Left lung (tissue), 10 donors: ENCODE data around the gene PHRF1. TPM values are rescaled to one million over a fixed set of nuclear protein-coding genes. Genes with fewer than 3 reads are reported as not detected.
A peak's percentile ranks its signal among the peaks of the same experiment; 100 is the strongest.

Experiments
- ATAC-seq: fragments of 200-7000 bp; cut with Tn5 transposase; one replicate; pipeline ENCODE4 v1.9.1; 2020; ENCODE audit warnings: moderate library complexity
- DNase-seq, 4 donors: peaks; one replicate each; pipeline ENCODE4 v3.0.0-alpha.2; 2013 to 2020
- H3K27ac ChIP-seq, 2 donors: fragments of 200-600 bp; sonication (generic) in 1 of 2; one replicate each; pipeline versions ENCODE4 v1.5.0 to v1.8.0; 2020 to 2021
- H3K27me3 ChIP-seq, 2 donors: fragments of 200-600 bp; sonication (generic) in 1 of 2; one replicate each; pipeline versions ENCODE4 v1.5.0 to v1.8.0; 2020 to 2021
- H3K36me3 ChIP-seq, 2 donors: fragments of 200-600 bp; sonication (generic) in 1 of 2; one replicate each; pipeline versions ENCODE4 v1.5.0 to v1.8.0; 2020 to 2021
- H3K4me1 ChIP-seq, 2 donors: fragments of 200-600 bp; one replicate each; pipeline ENCODE4 v1.8.0; 2021
- H3K4me3 ChIP-seq, 2 donors: fragments of 200-600 bp; sonication (generic) in 1 of 2; one replicate each; pipeline versions ENCODE4 v1.5.0 to v1.8.0; 2020 to 2021; ENCODE audit warnings: mild to moderate bottlenecking in 1 of 2
- H3K9me3 ChIP-seq, 2 donors: fragments of 200-600 bp; sonication (generic) in 1 of 2; one replicate each; pipeline versions ENCODE4 v1.5.0 to v1.8.0; 2020 to 2021
- CTCF ChIP-seq, 2 donors: fragments of 200-600 bp; sonication (generic) in 1 of 2; IDR thresholded peaks; one replicate each; pipeline versions ENCODE4 v1.5.0 to v1.8.0; 2021; ENCODE audit warnings: antibody characterized with exemption in 2 of 2
- intact Hi-C, 2 donors: fragments of 100-400 bp; cut with DNase I; formaldehyde crosslinking; loops; one replicate each; pipeline versions ENCODE4 v1.11.2 to v1.14.2; 2022
- polyA plus RNA-seq, 6 donors: library from polyadenylated mRNA; unstranded; fragments of 120-200 nt; gene quantifications; one replicate each; pipeline ENCODE4 v1.2.1, GENCODE V29; 2013; ENCODE audit not compliant: insufficient read length in 6 of 6
- total RNA-seq, 2 donors: library from RNA; stranded (reverse); fragmentation: NEBNext Ultra II Directional; extraction: Animal tissue kit (Norgen Biotek cat#: 25700); gene quantifications; one replicate each; pipeline ENCODE4 v1.2.1, GENCODE V29; 2021
- donor health status: DM: no; HTN: yes; CAD: no.
- donor health status: DM: no; HTN: no; CAD: no.

The PHRF1 gene
- total and polyA plus RNA-seq, 8 donors, result 18.6 to 32.7 (median 23.8) TPM

- Histone ChIP-seq H3K36me3 (peaks cover 0 to 76% of the 10 kb centered on the region in 2 donors), H3K4me1 (peaks cover 3 to 45% of the 10 kb centered on the region in 2 donors), H3K27ac (no peak overlapping the region), H3K9me3 (no peaks in the 10 kb centered on the region), H3K4me3 (no peak overlapping the region), H3K27me3 (no peaks in the 10 kb centered on the region)
- intact Hi-C loops, result no loop called here
- no peak for TF ChIP-seq CTCF (IDR thresholded peaks at IDR 0.05)
- ATAC-seq (no peak), DNase-seq (no peak)
Measured at GRCh38 chr11:584287-584686, 8.0 kb downstream of the PHRF1 start.

GRCh38 chr11:586376-587316, 10.4 kb downstream of the PHRF1 start:
- no peaks in the 10 kb centered on the region for H3K27me3 ChIP-seq
- peaks cover 0 to 95% of the 10 kb centered on the region in 2 donors for H3K36me3 ChIP-seq
- ATAC-seq (no peak), DNase-seq (no peak)
- peak overlapping the region in 1 of 2 donors; percentile 80 for H3K27ac ChIP-seq
- no peak overlapping the region for H3K4me3 ChIP-seq
- intact Hi-C loops, result no loop called here
- H3K9me3 ChIP-seq, result no peaks in the 10 kb centered on the region
- TF ChIP-seq CTCF (IDR thresholded peaks at IDR 0.05), result no peak
- peaks cover 0 to 28% of the 10 kb centered on the region in 2 donors for H3K4me1 ChIP-seq

DNA sequence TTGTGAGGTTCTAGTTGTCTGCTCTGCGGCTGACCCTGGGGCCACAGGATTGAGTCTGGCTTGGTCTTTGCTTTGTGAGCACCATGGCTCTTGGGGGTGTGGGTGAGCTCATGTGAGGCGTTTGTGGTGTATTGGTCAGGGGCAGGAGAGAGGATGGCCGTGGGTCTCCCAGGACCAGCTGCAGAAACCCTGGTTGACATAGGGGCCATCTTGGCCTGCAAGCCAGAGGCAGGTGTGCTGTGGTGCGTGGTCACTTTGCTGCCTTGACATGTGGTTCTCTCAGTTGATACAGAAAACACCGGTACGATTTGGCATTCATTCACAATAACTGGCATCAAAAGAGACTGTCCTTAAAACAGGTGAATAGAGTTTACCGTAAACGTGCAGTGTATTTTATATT, 11.3 kb downstream of the PHRF1 start:
- no peak overlapping the region for H3K4me3 ChIP-seq
- ATAC-seq (no peak), DNase-seq (no peak)
- no peaks in the 10 kb centered on the region for H3K27me3 ChIP-seq
- intact Hi-C loops, result no loop called here
- H3K9me3 ChIP-seq, result no peaks in the 10 kb centered on the region
- H3K4me1 ChIP-seq, result peaks cover 0 to 28% of the 10 kb centered on the region in 2 donors
- H3K36me3 ChIP-seq, result peaks cover 0 to 95% of the 10 kb centered on the region in 2 donors
- peak overlapping the region in 1 of 2 donors; percentile 80 for H3K27ac ChIP-seq
- no peak for TF ChIP-seq CTCF (IDR thresholded peaks at IDR 0.05)

DNA sequence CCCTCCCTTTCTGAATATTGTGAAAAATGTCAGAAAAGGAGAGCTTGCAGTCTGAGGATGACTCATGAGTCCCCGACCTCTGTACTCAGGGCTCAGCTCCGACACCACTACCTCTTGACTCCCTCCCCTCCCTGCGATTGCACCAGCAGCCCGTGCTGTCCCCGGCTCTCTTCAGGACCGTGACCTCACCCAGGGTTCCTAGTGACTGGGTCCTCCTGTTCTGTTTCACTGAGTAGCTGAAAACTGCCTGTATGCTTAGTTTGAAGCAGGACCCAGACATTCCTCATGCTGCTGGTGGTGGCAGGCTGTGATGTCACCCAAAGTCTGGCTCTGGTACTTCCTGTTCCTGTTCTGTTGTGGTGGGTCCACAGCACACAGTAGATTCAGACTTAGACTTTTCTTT, 11.7 kb downstream of the PHRF1 start:
- Histone ChIP-seq H3K9me3 (no peaks in the 10 kb centered on the region), H3K4me1 (peaks cover 0 to 28% of the 10 kb centered on the region in 2 donors), H3K36me3 (peaks cover under 1 to 95% of the 10 kb centered on the region in 2 donors), H3K27me3 (no peaks in the 10 kb centered on the region), H3K4me3 (no peak overlapping the region), H3K27ac (peak overlapping the region; percentile 11 to 80)
- peak in 1 of 4 donors; percentile 80 for DNase-seq
- TF ChIP-seq CTCF (IDR thresholded peaks at IDR 0.05), result no peak
- ATAC-seq, result peak; percentile 83
- intact Hi-C loops, result no loop called here

GRCh38 chr11:589798-590197, 13.5 kb downstream of the PHRF1 start:
- Histone ChIP-seq H3K27me3 (no peaks in the 10 kb centered on the region), H3K36me3 (peaks cover 3 to 95% of the 10 kb centered on the region in 2 donors), H3K4me3 (no peak overlapping the region), H3K4me1 (peaks cover 0 to 28% of the 10 kb centered on the region in 2 donors), H3K27ac (no peak overlapping the region), H3K9me3 (no peaks in the 10 kb centered on the region)
- DNase-seq (no peak), ATAC-seq (no peak)
- intact Hi-C loops, result no loop called here
- no peak for TF ChIP-seq CTCF (IDR thresholded peaks at IDR 0.05)
